ENCODE measurements around the gene KCNA4.

DNA sequence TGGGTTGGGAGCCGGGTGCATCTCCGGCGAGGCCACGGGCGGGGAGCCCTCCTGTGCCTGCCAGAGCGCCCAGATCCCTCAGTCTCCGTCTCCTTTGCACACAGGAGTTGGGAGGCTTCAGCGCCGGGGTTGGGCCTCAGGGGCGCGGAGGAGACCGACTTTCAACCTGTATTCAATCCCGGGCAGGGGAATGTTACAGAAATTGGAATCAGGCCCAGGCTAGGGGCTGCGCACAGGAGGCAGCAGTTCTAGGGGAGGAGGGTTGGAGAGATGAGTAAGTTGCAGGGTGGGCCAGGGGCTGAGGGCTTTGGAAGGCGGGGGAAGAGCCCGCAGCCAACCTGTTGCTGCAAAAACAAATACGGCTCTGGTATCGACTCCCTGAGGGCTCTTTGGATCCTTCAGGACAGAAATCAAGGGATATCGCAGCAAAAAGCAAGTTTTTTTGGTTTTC is 640 bp upstream of the KCNA4 start:
- TF ChIP-seq RAD21 (IDR thresholded peaks at IDR 0.05; ENCODE audit: low read depth) (no peak), CEBPB (IDR thresholded peaks at IDR 0.05) (no peak), EP300 (IDR thresholded peaks at IDR 0.05; ENCODE audit: borderline replicate concordance) (no peak), MAX (IDR thresholded peaks at IDR 0.05) (no peak), ZBTB7A (IDR thresholded peaks at IDR 0.05; ENCODE audit: low read depth) (no peak), YY1 (IDR thresholded peaks at IDR 0.05; ENCODE audit: low read depth) (no peak), TAF1 (IDR thresholded peaks at IDR 0.05; ENCODE audit: low read depth) (no peak)
- TF ChIP-seq, protein P1, sequence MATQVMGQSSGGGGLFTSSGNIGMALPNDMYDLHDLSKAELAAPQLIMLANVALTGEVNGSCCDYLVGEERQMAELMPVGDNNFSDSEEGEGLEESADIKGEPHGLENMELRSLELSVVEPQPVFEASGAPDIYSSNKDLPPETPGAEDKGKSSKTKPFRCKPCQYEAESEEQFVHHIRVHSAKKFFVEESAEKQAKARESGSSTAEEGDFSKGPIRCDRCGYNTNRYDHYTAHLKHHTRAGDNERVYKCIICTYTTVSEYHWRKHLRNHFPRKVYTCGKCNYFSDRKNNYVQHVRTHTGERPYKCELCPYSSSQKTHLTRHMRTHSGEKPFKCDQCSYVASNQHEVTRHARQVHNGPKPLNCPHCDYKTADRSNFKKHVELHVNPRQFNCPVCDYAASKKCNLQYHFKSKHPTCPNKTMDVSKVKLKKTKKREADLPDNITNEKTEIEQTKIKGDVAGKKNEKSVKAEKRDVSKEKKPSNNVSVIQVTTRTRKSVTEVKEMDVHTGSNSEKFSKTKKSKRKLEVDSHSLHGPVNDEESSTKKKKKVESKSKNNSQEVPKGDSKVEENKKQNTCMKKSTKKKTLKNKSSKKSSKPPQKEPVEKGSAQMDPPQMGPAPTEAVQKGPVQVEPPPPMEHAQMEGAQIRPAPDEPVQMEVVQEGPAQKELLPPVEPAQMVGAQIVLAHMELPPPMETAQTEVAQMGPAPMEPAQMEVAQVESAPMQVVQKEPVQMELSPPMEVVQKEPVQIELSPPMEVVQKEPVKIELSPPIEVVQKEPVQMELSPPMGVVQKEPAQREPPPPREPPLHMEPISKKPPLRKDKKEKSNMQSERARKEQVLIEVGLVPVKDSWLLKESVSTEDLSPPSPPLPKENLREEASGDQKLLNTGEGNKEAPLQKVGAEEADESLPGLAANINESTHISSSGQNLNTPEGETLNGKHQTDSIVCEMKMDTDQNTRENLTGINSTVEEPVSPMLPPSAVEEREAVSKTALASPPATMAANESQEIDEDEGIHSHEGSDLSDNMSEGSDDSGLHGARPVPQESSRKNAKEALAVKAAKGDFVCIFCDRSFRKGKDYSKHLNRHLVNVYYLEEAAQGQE (IDR thresholded peaks at IDR 0.05; ENCODE audit: low read depth): no peak

Data from Ishikawa (cell line).